GM12873 (cell line): ENCODE data around the gene UBE2O.

Experiments
- CTCF ChIP-seq: IDR thresholded peaks from 2 replicates; pipeline ENCODE4 v1.5.1; 2012; ENCODE audit warnings: low read depth, mild to moderate bottlenecking, moderate library complexity, low read length, control low read depth; ENCODE audit not compliant: insufficient read depth; ENCODE audit errors: missing control alignments

The UBE2O gene

GRCh38 chr17:76492123-76492988 lies 39.4 kb upstream of the UBE2O start:
- TF ChIP-seq CTCF, result no peak

GRCh38 chr17:76491271-76492122 lies 38.5 kb upstream of the UBE2O start:
- TF ChIP-seq CTCF, result no peak

GRCh38 chr17:76490112-76490710 lies 37.3 kb upstream of the UBE2O start:
- TF ChIP-seq CTCF, result no peak

- no peak for TF ChIP-seq CTCF
Measured at GRCh38 chr17:76487451-76488192, 34.7 kb upstream of the UBE2O start.

- no peak for TF ChIP-seq CTCF
Measured at GRCh38 chr17:76485569-76485968, 32.6 kb upstream of the UBE2O start.

- TF ChIP-seq CTCF, result no peak
Measured at GRCh38 chr17:76484228-76484725, 31.3 kb upstream of the UBE2O start.
